HT-29 (cell line): ENCODE measurements around the gene TBL1X. TPM values are rescaled to one million over a fixed set of nuclear protein-coding genes. Genes with fewer than 3 reads are reported as not detected.

ENCODE experiments used
- DNase-seq: peaks from one replicate; pipeline ENCODE4 v3.0.0-alpha.2; 2015; ENCODE audit warnings: low spot score
- total RNA-seq: library from RNA; depleted of rRNA; stranded (reverse); fragments of >200 nt; shearing (Covaris generic); gene quantifications from 2 replicates; pipeline ENCODE4 v1.2.3, GENCODE V29; 2014

The TBL1X gene
- total RNA-seq, 1 experiment from 2014 or later, result 14.1 TPM

- no peak for DNase-seq
Measured at GRCh38 chrX:9626379-9626778, 161.5 kb downstream of the TBL1X start.

GRCh38 chrX:9627922-9628321 lies 163.1 kb downstream of the TBL1X start:
- DNase-seq, result no peak

- DNase-seq, result no peak
Measured at GRCh38 chrX:9628779-9629493, 164.1 kb downstream of the TBL1X start.

DNA sequence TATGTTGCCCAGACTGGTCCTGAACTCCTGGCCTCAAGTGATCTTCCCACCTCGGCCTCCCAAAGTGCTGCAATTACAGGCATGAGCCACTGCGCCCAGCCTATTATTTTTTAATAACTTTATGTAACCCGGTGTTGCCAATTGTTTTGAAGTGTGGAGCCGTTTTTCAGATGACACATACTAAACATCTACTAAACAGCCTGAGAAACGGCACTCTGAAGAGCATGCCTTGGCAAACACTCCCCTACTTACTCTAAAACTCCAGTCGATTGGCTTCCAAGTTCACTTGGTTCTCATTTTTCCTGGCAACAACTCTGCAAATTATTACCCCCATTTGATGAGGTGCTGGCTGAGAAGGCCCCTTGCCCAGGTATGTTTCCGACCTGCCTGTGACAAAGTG lies 169.7 kb downstream of the TBL1X start:
- no peak for DNase-seq

DNA sequence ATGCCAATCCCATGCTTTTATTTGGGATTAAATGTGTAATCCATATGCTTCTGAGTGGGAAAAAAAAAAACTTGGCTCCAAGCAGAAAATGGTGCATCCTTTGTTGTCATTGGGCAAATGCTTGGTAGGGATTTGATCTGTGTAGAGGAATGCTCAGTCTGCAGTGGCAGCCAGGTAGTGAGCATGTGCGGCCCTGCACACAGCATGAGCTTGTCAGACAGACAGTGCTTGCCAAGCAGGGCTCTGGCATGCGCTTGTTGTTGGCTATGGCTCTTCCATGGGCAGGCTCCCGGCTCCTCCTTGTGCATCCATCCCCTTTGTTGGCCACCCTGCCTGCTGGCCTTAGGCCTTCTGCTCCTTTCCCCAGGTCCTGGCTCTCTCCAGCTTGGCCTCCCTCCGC lies 170.5 kb downstream of the TBL1X start:
- DNase-seq, result no peak

GRCh38 chrX:9635803-9636202 lies 170.9 kb downstream of the TBL1X start:
- DNase-seq, result no peak

DNA sequence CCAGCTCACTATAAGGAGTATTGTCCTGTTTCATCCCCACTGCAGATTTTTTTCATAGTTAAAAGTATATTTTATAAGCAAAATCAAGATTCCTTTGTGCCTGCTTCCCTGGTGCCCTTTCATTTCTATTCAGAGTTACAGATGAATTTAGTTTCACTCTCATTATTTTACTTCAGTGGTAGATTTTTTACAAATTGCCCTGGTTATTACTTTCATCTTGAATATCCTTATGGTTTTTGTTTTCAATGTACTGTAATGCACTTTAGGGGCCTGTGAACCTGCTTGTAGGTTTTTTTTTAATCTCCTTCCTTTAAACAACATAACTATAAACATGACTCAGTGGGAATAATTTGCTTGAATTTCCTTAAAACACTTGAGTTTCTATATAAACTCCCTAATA lies 174.0 kb downstream of the TBL1X start:
- DNase-seq, result no peak

- DNase-seq, result no peak
Measured at GRCh38 chrX:9642270-9642995, 177.6 kb downstream of the TBL1X start.

DNA sequence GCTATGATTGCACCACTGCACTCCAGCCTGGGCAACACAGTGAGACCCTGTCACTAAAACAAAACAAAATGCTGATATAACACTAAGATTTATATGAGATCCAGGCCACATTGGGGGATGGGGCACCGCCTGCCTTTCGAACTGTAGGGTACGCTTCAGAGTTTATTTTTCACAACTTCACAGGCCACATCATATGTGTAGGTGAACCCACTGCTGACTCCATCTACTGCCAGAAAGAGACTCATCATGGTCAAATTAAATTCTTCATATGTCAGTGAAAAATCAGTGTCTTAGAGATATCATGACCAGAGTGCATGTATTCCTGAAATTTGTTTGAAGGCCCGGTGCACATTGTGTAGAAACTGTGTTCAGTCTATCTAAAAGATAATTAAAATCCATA lies 178.9 kb downstream of the TBL1X start:
- no peak for DNase-seq

GRCh38 chrX:9644335-9644734 lies 179.5 kb downstream of the TBL1X start:
- no peak for DNase-seq

GRCh38 chrX:9646471-9647224 lies 181.8 kb downstream of the TBL1X start:
- no peak for DNase-seq

DNA sequence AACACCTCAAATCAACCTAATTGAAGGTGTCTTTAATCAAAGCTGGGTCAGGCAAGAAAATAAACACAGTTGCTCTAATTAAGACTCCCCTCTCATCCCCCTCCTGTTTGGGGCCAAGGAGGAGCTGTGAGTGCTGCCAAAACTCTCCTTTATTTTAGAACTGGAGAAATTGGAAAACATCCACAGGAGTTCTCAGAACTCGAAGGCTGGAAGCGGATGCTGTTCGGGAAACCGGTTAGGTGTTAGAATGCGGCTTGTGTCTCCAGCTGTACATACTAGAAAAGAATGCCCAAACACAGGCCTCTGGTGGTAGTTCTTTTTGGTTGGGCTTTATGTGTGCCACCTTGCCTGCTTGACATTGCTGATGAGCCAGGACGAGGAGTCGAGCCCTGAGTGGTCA lies 182.6 kb downstream of the TBL1X start:
- no peak for DNase-seq

DNA sequence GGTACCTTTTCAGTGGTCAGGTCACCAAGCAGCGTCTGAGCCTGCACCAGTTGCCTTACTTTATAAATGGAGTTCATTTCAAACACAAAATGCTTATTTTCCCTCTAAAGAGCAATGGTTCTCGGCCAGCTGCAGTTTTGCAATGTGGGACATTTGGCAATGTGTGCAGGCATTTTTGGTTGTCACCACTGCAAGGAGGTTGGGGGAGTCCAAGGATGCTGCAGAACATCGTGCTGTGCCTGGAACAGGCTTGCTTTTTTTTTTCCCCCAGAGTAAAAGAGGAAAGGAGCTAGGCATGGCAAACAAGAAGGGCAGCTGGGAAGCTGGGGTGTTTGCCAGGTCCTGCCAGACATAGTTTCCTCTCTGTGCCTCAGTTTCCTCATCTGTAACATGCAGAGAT lies 185.2 kb downstream of the TBL1X start:
- DNase-seq, result no peak

GRCh38 chrX:9651737-9652136 lies 186.9 kb downstream of the TBL1X start:
- DNase-seq, result no peak

DNA sequence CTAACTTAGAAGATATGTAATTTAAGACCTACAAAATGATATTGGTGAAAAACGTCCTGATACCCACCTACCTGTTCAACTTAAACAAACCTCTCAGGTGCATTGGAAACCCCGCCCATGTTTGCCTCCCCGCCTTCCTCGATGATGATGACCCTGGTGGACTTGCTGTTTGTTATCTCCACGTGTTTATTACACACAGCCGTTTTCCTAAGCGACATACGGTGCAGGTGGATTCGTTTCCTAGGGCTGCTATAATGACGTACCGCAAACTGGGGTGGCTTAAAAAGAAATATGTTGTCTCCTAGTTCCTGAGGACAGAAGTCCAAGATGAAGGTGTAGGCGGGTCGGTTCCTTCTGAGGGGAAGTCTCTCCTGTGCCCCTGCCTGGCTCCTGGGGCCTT lies 190.1 kb downstream of the TBL1X start:
- DNase-seq, result no peak

- no peak for DNase-seq
Measured at GRCh38 chrX:9656277-9656676, 191.4 kb downstream of the TBL1X start.

GRCh38 chrX:9656871-9657270 lies 192.0 kb downstream of the TBL1X start:
- DNase-seq, result no peak

DNA sequence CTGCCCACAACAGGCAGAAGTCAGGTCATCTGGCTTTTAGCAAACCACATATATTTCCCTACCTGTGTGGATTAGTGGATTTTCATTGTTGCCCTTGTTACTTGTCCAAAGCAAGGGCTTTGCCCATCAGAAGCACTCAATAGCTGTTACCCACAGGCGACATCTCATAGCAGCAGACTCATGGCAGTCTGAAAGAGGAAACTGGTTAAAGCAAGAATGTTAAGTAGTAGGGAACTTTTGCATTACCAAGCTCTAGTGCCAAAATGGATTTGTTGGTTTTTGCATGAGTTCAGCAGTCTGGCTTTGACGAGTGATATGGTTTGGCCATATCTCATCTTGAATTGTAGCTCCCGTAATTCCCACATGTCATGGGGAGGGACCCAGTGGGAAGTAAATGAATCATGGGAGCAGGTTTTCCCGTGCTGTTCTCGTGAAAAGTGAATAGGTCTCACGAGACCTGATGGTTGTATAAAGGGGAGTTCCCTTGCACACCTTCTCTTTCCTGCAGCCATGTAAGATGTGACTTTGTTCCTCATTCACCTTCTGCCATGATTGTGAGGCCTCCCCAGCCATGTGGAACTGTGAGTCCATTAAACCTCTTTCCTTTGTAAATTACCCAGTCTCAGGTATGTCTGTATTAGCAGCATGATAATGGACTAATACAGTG lies 192.9 kb downstream of the TBL1X start:
- DNase-seq, result no peak

DNA sequence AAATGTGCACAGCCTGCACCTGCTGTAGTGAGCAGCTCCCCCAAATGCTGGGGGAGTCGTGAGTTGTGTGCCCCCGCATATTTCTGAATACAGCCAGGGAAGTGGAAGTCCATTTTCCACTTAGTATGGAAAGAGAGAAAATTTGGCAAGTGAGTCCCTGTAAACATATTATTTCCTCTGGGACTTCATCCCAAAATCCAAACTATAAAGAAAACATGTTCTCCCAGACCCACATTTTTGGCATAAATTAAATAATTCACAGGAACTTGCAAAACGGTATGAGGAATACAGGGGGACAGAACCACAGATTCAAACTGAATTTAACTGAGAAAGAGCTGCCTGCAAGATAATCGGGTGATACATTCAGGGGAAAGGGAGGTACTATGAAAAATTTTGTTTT lies 193.6 kb downstream of the TBL1X start:
- no peak for DNase-seq

DNA sequence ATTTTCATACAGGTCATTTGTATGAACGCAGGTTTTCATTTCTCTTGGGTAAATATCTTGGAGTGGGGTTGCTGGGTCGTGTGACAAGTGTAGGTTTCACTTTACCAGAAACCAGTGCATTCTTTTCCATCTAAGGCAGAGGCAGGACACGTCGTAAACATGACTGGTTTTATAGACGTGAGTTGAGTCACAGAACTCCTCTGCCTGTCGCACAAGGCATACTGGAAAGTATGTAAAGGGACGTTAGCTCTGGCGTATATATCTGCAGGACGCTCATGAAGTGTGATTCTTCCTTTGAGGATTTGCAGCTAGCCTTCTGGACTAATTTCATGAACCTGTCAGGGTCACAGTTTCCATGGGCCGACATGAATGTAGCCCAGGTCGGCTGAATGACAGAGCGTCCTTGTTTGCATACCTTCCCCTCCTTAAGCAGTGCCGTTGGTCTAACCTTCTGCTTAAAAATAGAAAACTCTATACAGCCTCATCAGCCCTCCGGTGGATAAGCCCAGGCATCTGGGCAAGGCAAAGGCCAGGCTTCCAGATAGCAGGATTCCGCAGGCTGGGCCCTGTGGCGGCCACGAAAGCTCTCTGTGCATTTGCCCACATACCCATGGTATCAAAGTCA lies 194.8 kb downstream of the TBL1X start:
- no peak for DNase-seq

DNA sequence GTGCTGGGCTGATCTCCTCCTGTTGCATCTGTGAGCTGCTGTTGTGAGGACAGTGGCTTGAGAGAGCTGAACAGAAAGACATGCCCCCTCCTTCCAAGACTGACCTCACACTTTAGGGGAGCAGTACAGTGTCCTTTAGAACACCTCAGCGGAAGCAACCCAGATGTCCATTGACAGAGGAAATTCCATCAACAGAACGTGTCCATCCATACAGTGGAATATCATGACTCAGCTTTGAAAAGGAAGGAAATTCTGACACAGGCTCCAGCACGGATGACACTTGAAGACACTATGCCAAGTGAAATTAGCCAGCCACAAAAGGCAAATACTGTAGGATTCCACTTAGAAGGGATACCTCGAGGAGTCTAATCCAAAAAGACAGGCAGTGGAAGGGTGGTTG lies 197.3 kb downstream of the TBL1X start:
- DNase-seq, result no peak

- no peak for DNase-seq
Measured at GRCh38 chrX:9663216-9663615, 198.4 kb downstream of the TBL1X start.
